Hepatocyte (in vitro differentiated cells): ENCODE measurements around the gene PCYT2. TPM values are rescaled to one million over a fixed set of nuclear protein-coding genes. Genes with fewer than 3 reads are reported as not detected.
A peak's percentile ranks its signal among the peaks of the same experiment; 100 is the strongest.

Experiments used
- DNase-seq: peaks from one replicate; pipeline ENCODE4 v3.0.0-alpha.2; 2016; ENCODE audit warnings: low spot score
- H2AFZ ChIP-seq: fragments of 200-600 bp; sonication (generic); 2 replicates; pipeline ENCODE4 v1.6.0; 2016; ENCODE audit warnings: antibody characterized with exemption, mild to moderate bottlenecking
- H3K27ac ChIP-seq: fragments of 200-600 bp; sonication (generic); 2 replicates; pipeline ENCODE4 v1.5.1; 2016; ENCODE audit warnings: mild to moderate bottlenecking
- H3K27me3 ChIP-seq: fragments of 200-600 bp; sonication (generic); 2 replicates; pipeline ENCODE4 v1.6.1; 2016
- H3K36me3 ChIP-seq: fragments of 200-600 bp; sonication (generic); replicated peaks from 2 replicates; pipeline ENCODE4 v1.5.1; 2016; ENCODE audit warnings: low read depth; ENCODE audit not compliant: insufficient read depth
- H3K4me1 ChIP-seq: fragments of 200-600 bp; sonication (generic); 2 replicates; pipeline ENCODE4 v1.5.1; 2016; ENCODE audit warnings: mild to moderate bottlenecking, moderate library complexity; ENCODE audit not compliant: insufficient read depth
- H3K4me2 ChIP-seq: fragments of 200-600 bp; sonication (generic); 2 replicates; pipeline ENCODE4 v1.6.0; 2016
- H3K4me3 ChIP-seq: fragments of 200-600 bp; sonication (generic); 2 replicates; pipeline ENCODE4 v1.5.1; 2016; ENCODE audit warnings: mild to moderate bottlenecking
- H3K79me2 ChIP-seq: fragments of 200-600 bp; sonication (generic); 2 replicates; pipeline ENCODE4 v1.6.0; 2017; ENCODE audit warnings: mild to moderate bottlenecking
- H3K9me2 ChIP-seq: fragments of 200-600 bp; sonication (generic); replicated peaks from 2 replicates; pipeline ENCODE4 v1.6.0; 2017; ENCODE audit warnings: mild to moderate bottlenecking; ENCODE audit not compliant: insufficient read depth
- H3K9me3 ChIP-seq: fragments of 200-600 bp; sonication (generic); 2 replicates; pipeline ENCODE4 v1.5.1; 2016; ENCODE audit warnings: low read depth, mild to moderate bottlenecking
- H4K20me1 ChIP-seq: fragments of 200-600 bp; sonication (generic); 2 replicates; pipeline ENCODE4 v1.6.0; 2016; ENCODE audit warnings: mild to moderate bottlenecking; ENCODE audit not compliant: insufficient read depth, poor library complexity, severe bottlenecking
- EZH2 ChIP-seq: fragments of 200-600 bp; sonication (generic); IDR thresholded peaks from 2 replicates; pipeline ENCODE4 v1.6.1; 2016; ENCODE audit warnings: antibody characterized with exemption, mild to moderate bottlenecking, borderline replicate concordance
- EZH2phosphoT487 ChIP-seq: fragments of 200-600 bp; sonication (generic); IDR thresholded peaks from one replicate; pipeline ENCODE4 v1.6.1; 2018; ENCODE audit warnings: antibody characterized with exemption, mild to moderate bottlenecking, low read depth, moderate library complexity; ENCODE audit not compliant: unreplicated experiment, severe bottlenecking
- WGBS: methylation state at CpG from one replicate; pipeline ENCODE4 v1.1.6; 2016; ENCODE audit warnings: low lambda C conversion rate; ENCODE audit errors: missing lambda C conversion rate; 5-methylcytosine and 5-hydroxymethylcytosine counted together
- polyA plus RNA-seq: library from polyadenylated mRNA; unstranded; fragments of >200 nt; fragmentation: Nextera tagmentation; extraction: Ambion mirVana; gene quantifications from 2 replicates; pipeline ENCODE4 v1.2.1, GENCODE V29; 2016
- total RNA-seq: library from RNA; depleted of rRNA; stranded (reverse); fragments of >200 nt; gene quantifications from 2 replicates; pipeline ENCODE4 v1.2.3, GENCODE V29; 2014
- TF ChIP-seq, protein P1 (sequence below): fragments of 200-600 bp; sonication (generic); IDR thresholded peaks from 2 replicates; pipeline ENCODE4 v1.5.1; 2016; ENCODE audit warnings: antibody characterized with exemption, mild to moderate bottlenecking; ENCODE audit not compliant: poor library complexity

Gene PCYT2
- total and polyA plus RNA-seq, 2 experiments from 2014 or later = 84.7 to 126 TPM

DNA sequence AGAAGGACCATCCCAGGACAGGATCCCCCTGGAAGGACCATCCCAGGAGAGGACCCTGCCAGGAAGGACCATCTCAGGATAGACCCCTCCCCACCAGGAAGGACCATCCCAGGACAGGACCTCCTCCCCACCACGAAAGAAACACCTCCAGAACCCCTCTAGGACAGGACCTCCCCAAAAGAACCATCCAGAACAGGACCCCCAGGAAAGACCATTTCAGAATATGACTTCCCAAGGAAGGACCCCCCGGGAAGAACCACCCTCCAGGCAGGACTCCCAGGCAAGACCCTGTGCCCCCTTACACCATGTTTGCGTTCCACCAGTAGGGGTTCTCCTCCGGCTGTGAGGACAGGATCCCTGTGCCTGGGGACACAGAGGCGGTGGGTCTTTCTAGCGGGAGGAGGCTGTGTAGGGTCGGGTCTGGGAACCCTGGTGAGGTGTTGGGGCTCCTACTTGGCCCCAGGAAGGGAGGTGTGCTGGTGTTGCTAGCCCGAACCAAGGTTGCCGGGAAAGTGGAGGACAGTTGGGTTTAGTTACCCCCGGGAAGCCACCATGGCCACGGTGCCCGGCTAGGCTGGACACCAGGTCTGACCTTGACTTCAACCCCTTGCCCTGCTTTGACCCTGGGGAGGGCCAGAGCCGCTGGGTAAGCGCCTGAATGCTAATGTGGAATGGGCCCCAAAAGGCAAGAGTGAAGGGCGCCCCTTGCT lies 47.6 kb upstream of the PCYT2 start:
- Histone ChIP-seq H3K27ac (no peak overlapping the region), H3K4me1 (peaks cover 12% of the 10 kb centered on the region), H3K9me2 (no peaks in the 10 kb centered on the region), H3K27me3 (peaks cover 53% of the 10 kb centered on the region), H3K4me3 (no peak overlapping the region), H2AFZ (no peak overlapping the region), H3K79me2 (no peaks in the 10 kb centered on the region), H4K20me1 (no peaks in the 10 kb centered on the region), H3K36me3 (no peaks in the 10 kb centered on the region), H3K9me3 (no peaks in the 10 kb centered on the region), H3K4me2 (peak overlapping the region; percentile 90)
- no peak for DNase-seq
- 87% methylated on average over 15 of the region's 15 CpGs for WGBS
- TF ChIP-seq EZH2phosphoT487 (no peak), EZH2 (no peak)
- TF ChIP-seq, protein P1, sequence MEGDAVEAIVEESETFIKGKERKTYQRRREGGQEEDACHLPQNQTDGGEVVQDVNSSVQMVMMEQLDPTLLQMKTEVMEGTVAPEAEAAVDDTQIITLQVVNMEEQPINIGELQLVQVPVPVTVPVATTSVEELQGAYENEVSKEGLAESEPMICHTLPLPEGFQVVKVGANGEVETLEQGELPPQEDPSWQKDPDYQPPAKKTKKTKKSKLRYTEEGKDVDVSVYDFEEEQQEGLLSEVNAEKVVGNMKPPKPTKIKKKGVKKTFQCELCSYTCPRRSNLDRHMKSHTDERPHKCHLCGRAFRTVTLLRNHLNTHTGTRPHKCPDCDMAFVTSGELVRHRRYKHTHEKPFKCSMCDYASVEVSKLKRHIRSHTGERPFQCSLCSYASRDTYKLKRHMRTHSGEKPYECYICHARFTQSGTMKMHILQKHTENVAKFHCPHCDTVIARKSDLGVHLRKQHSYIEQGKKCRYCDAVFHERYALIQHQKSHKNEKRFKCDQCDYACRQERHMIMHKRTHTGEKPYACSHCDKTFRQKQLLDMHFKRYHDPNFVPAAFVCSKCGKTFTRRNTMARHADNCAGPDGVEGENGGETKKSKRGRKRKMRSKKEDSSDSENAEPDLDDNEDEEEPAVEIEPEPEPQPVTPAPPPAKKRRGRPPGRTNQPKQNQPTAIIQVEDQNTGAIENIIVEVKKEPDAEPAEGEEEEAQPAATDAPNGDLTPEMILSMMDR = no peak

DNA sequence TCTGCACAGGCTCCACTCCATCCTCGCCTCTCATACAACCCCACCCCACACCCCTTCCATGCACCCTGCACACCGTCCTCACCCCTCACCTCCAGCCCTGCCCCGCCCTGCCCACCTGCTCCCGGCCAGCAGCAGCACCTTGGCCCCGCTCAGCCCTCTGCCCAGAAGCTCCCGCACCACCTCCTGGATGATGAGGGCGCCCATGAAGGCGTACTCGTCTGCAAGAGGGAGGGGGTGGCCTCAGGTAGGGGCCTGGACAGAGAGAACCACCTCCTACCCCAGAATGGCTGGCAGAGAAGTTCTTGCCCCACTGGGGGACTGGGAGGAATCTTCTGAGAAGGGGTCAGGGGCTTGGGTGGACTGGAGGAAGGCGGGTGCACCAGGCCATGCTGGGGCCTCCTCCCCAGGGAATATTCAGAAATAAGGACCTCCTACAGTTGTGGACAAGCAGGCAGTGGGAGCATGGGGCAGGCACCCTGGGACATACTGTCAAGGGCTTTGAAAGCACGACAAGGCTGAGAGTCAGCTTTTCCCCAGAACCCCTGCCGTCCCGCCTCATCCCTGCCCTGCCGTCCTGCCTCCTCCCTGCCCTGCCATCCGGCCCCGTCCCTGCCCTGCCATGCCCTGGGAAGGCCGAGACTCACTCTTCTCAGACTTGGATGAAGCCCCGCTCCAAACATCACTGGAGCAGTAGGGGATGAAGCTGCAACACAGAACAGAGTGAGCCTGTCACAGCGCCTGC lies 46.7 kb upstream of the PCYT2 start:
- DNase-seq = no peak

GRCh38 chr17:81956607-81957589 lies 45.7 kb upstream of the PCYT2 start:
- no peak for TF ChIP-seq EZH2
- TF ChIP-seq, protein P1 = no peak
- no peak for TF ChIP-seq EZH2phosphoT487
- 86% methylated on average over 42 of the region's 45 CpGs for WGBS
- no peak overlapping the region for H3K27ac ChIP-seq
- no peaks in the 10 kb centered on the region for H3K9me3 ChIP-seq
- no peaks in the 10 kb centered on the region for H3K36me3 ChIP-seq
- H3K4me2 ChIP-seq = no peak overlapping the region
- H3K4me3 ChIP-seq = no peak overlapping the region
- no peak overlapping the region for H2AFZ ChIP-seq
- no peaks in the 10 kb centered on the region for H3K9me2 ChIP-seq
- no peak for DNase-seq
- H4K20me1 ChIP-seq = no peaks in the 10 kb centered on the region
- peaks cover 12% of the 10 kb centered on the region for H3K4me1 ChIP-seq
- no peaks in the 10 kb centered on the region for H3K79me2 ChIP-seq
- peaks cover 34% of the 10 kb centered on the region for H3K27me3 ChIP-seq

More for the DNA sequence above, 46.7 kb upstream of the PCYT2 start:
- no peak overlapping the region for H3K4me3 ChIP-seq
- H4K20me1 ChIP-seq = no peaks in the 10 kb centered on the region
- WGBS = 89% methylated on average over 16 of the region's 19 CpGs
- TF ChIP-seq EZH2 = no peak
- no peak for TF ChIP-seq EZH2phosphoT487
- TF ChIP-seq, protein P1 = no peak
- no peaks in the 10 kb centered on the region for H3K9me3 ChIP-seq
- H3K9me2 ChIP-seq = no peaks in the 10 kb centered on the region
- H3K27me3 ChIP-seq = peaks cover 44% of the 10 kb centered on the region
- H3K4me1 ChIP-seq = peaks cover 12% of the 10 kb centered on the region
- no peak overlapping the region for H3K4me2 ChIP-seq
- no peak overlapping the region for H3K27ac ChIP-seq
- H2AFZ ChIP-seq = no peak overlapping the region
- H3K36me3 ChIP-seq = no peaks in the 10 kb centered on the region
- H3K79me2 ChIP-seq = no peaks in the 10 kb centered on the region
